IMR-90 (cell line): Measurements from ENCODE around the gene RBM44. TPM values are rescaled to one million over a fixed set of nuclear protein-coding genes. Genes with fewer than 3 reads are reported as not detected.
A peak's percentile ranks its signal among the peaks of the same experiment; 100 is the strongest.

Experiments used
- ATAC-seq: fragments of 200-7000 bp; cut with Tn5 transposase; 2 replicates; pipeline ENCODE4 v1.9.1; 2020; ENCODE audit warnings: low read depth, mild to moderate bottlenecking, moderate library complexity
- BruUV-seq: library from RNA; stranded (reverse); fragments of 400-500 nt; replicated peaks from 2 replicates; lab custom pipeline; 2021; lab: Mats Ljungman, UMichigan
- CTCF ChIA-PET: fragments of 300-600 bp; formaldehyde crosslinking; extraction: SDS; loops from one replicate; lab custom pipeline; 2021; ENCODE audit warnings: antibody characterized with exemption; lab: Yijun Ruan, JAX
- POLR2A ChIA-PET: fragments of 300-600 bp; sonication (Branson Sonifier 250); formaldehyde crosslinking; loops from one replicate; lab custom pipeline; 2022; ENCODE audit warnings: antibody characterized with exemption; ENCODE audit not compliant: unreplicated experiment; lab: Charles Lee
- DNase-seq: peaks from one replicate; pipeline ENCODE4 v3.0.0; 2013
- H2AFZ ChIP-seq: replicated peaks from 2 replicates; pipeline ENCODE3; 2013; ENCODE audit warnings: low read length, mild to moderate bottlenecking; ENCODE audit not compliant: poor library complexity
- H2AK5ac ChIP-seq: 2 replicates; pipeline ENCODE4 v1.6.1; 2013; ENCODE audit warnings: low read depth, low read length, inconsistent platforms
- H2AK9ac ChIP-seq: replicated peaks from 2 replicates; pipeline ENCODE3; 2013; ENCODE audit warnings: mild to moderate bottlenecking, low read depth, low read length, moderate library complexity; ENCODE audit not compliant: poor library complexity
- H2BK120ac ChIP-seq: 2 replicates; pipeline ENCODE4 v1.6.1; 2013; ENCODE audit warnings: low read depth, low read length, inconsistent platforms
- H2BK15ac ChIP-seq: 3 replicates; pipeline ENCODE4 v1.6.1; 2013; ENCODE audit warnings: low read depth, low read length, inconsistent platforms
- H2BK20ac ChIP-seq: 2 replicates; pipeline ENCODE4 v1.6.1; 2013; ENCODE audit warnings: low read depth, mild to moderate bottlenecking, inconsistent platforms, low read length, moderate library complexity
- H2BK5ac ChIP-seq: 2 replicates; pipeline ENCODE4 v1.6.1; 2013; ENCODE audit warnings: mild to moderate bottlenecking, low read depth, low read length, inconsistent platforms; ENCODE audit not compliant: poor library complexity, severe bottlenecking
- H3K14ac ChIP-seq: replicated peaks from 2 replicates; pipeline ENCODE4 v1.6.1; 2013; ENCODE audit warnings: low read depth, low read length, inconsistent platforms
- H3K18ac ChIP-seq: 2 replicates; pipeline ENCODE4 v1.6.1; 2013; ENCODE audit warnings: low read depth, low read length, control low read depth
- H3K23ac ChIP-seq: 2 replicates; pipeline ENCODE4 v1.6.1; 2013; ENCODE audit warnings: low read depth, low read length, inconsistent platforms
- H3K27ac ChIP-seq: 2 replicates; pipeline ENCODE4 v1.5.1; 2013; ENCODE audit warnings: mild to moderate bottlenecking, control low read depth, low read length; ENCODE audit not compliant: insufficient read depth
- H3K27me3 ChIP-seq: 2 replicates; pipeline ENCODE4 v1.6.1; 2013; ENCODE audit warnings: low read length; ENCODE audit not compliant: control insufficient read depth, insufficient read depth
- H3K36me3 ChIP-seq: 2 replicates; pipeline ENCODE4 v1.6.1; 2013; ENCODE audit warnings: low read length, mixed read lengths; ENCODE audit not compliant: control insufficient read depth, insufficient read depth
- H3K4ac ChIP-seq: 2 replicates; pipeline ENCODE4 v1.6.1; 2013; ENCODE audit warnings: low read depth, low read length, inconsistent platforms
- H3K4me1 ChIP-seq: 2 replicates; pipeline ENCODE4 v1.6.1; 2013; ENCODE audit warnings: low read length, mixed read lengths; ENCODE audit not compliant: control insufficient read depth, insufficient read depth
- H3K4me2 ChIP-seq: 2 replicates; pipeline ENCODE4 v1.6.1; 2013; ENCODE audit warnings: low read depth, mild to moderate bottlenecking, control low read depth, low read length, moderate library complexity
- H3K4me3 ChIP-seq: 2 replicates; pipeline ENCODE4 v1.5.1; 2013; ENCODE audit warnings: low read depth, mild to moderate bottlenecking, control low read depth, low read length, moderate library complexity; ENCODE audit not compliant: insufficient read depth
- H3K56ac ChIP-seq: 2 replicates; pipeline ENCODE4 v1.6.1; 2013; ENCODE audit warnings: low read length, inconsistent platforms; ENCODE audit not compliant: insufficient read depth; ENCODE audit errors: extremely low read depth
- H3K79me1 ChIP-seq, 2 experiments: 2 replicates each; pipeline ENCODE4 v1.6.1; 2013; ENCODE audit warnings: low read length in 2 of 2, inconsistent platforms in 1 of 2, low read depth in 1 of 2
- H3K9ac ChIP-seq: 2 replicates; pipeline ENCODE4 v1.6.1; 2013; ENCODE audit warnings: low read depth, low read length, control low read depth
- H3K9me1 ChIP-seq: 2 replicates; pipeline ENCODE4 v1.6.1; 2013; ENCODE audit warnings: low read length, inconsistent platforms; ENCODE audit not compliant: insufficient read depth
- H3K9me3 ChIP-seq: 2 replicates; pipeline ENCODE4 v1.6.1; 2013; ENCODE audit warnings: low read length; ENCODE audit not compliant: control insufficient read depth, insufficient read depth
- H4K20me1 ChIP-seq: 2 replicates; pipeline ENCODE4 v1.6.1; 2013; ENCODE audit warnings: low read length, inconsistent platforms; ENCODE audit not compliant: insufficient read depth
- H4K5ac ChIP-seq: 2 replicates; pipeline ENCODE4 v1.6.1; 2013; ENCODE audit warnings: mild to moderate bottlenecking, low read depth, low read length, control low read depth
- H4K8ac ChIP-seq, 2 experiments: 2 replicates each; pipeline ENCODE4 v1.6.1; 2013; ENCODE audit warnings: low read depth in 2 of 2, low read length in 2 of 2, control low read depth in 1 of 2, inconsistent platforms in 1 of 2
- H4K91ac ChIP-seq: 2 replicates; pipeline ENCODE4 v1.6.1; 2013; ENCODE audit warnings: low read depth, low read length, inconsistent platforms; ENCODE audit not compliant: insufficient read depth
- CEBPB ChIP-seq: IDR thresholded peaks from 2 replicates; pipeline ENCODE4 v1.6.1; 2012; ENCODE audit warnings: low read depth, low read length, improper control_type of control experiment
- FOS ChIP-seq: fragments of 150-350 bp; IDR thresholded peaks from 2 replicates; pipeline ENCODE4 v1.6.1; 2016; ENCODE audit warnings: low read depth, low read length
- POLR2A ChIP-seq: IDR thresholded peaks from 2 replicates; pipeline ENCODE4 v1.6.1; 2012; ENCODE audit warnings: mild to moderate bottlenecking, low read depth, low read length
- RAD21 ChIP-seq: IDR thresholded peaks from 2 replicates; pipeline ENCODE4 v1.6.1; 2012; ENCODE audit warnings: low read length, improper control_type of control experiment
- RCOR1 ChIP-seq: IDR thresholded peaks from 2 replicates; pipeline ENCODE4 v1.6.1; 2012; ENCODE audit warnings: mild to moderate bottlenecking, low read length, improper control_type of control experiment; ENCODE audit not compliant: insufficient replicate concordance
- WGBS, 2 experiments: methylation state at CpG; one replicate each; pipeline versions ENCODE4 v1.1.5 to v1.1.7; 2013; ENCODE audit warnings: missing lambda C conversion rate in 2 of 2; ENCODE audit not compliant: insufficient read length in 1 of 2; ENCODE audit errors: extremely low coverage in 2 of 2; 5-methylcytosine and 5-hydroxymethylcytosine counted together
- dilution Hi-C: fragments of 300-500 bp; cut with HindIII; formaldehyde crosslinking; loops from one replicate; pipeline ENCODE4 v1.14.3; 2018; ENCODE audit warnings: low sequenced_read_pairs; ENCODE audit not compliant: unreplicated experiment
- in situ Hi-C: fragments of 300-500 bp; cut with MboI; formaldehyde crosslinking; loops from 3 replicates; pipeline ENCODE4 v1.14.3; 2019; ENCODE audit warnings: low sequenced_read_pairs, inconsistent platforms, mixed read lengths
- intact Hi-C: fragments of 100-400 bp; cut with micrococcal nuclease; formaldehyde crosslinking; loops from 2 replicates; pipeline ENCODE4 v1.10.0; 2022
- polyA plus RNA-seq, 3 experiments: library from polyadenylated mRNA; depleted of rRNA; stranded (reverse); fragments of >200 nt; gene quantifications; 2 replicates each; pipeline ENCODE4 v1.2.3, GENCODE V29; 2012; ENCODE audit warnings: low replicate concordance in 1 of 3
- total RNA-seq: library from RNA; depleted of rRNA; stranded (reverse); fragments of >200 nt; gene quantifications from 2 replicates; pipeline ENCODE4 v1.2.3, GENCODE V29; 2012

RBM44 gene
- total and polyA plus RNA-seq, 2 of the 4 experiments (the other 2 are of a cell fraction): 0.14 to 0.18 TPM

GRCh38 chr2:237866101-237866621 lies 67.6 kb downstream of the RBM44 start:
- peak overlapping the region; percentile 98 for H3K4ac ChIP-seq
- POLR2A ChIA-PET: no interaction called here
- H3K9ac ChIP-seq: peak overlapping the region; percentile 20; the same call in 1 of the 2 replicates

More at GRCh38 chr2:237866101-237866621, 67.6 kb downstream of the RBM44 start:
- Histone ChIP-seq H3K23ac (peak overlapping the region; percentile 86; the same call in 1 of the 2 replicates), H3K9me3 (no peaks in the 10 kb centered on the region), H3K9me1 (peaks cover 23% of the 10 kb centered on the region), H4K8ac (peak overlapping the region; percentile 74 to 93), H3K4me1 (peaks cover 23% of the 10 kb centered on the region), H3K4me3 (no peak overlapping the region), H2AK9ac (peak overlapping the region; percentile 29), H2BK120ac (peak overlapping the region; percentile 92), H3K56ac (peak overlapping the region; percentile 60; the same call in 1 of the 2 replicates), H2BK15ac (peak overlapping the region; percentile 94; the same call in 2 of the 3 replicates), H4K20me1 (no peaks in the 10 kb centered on the region), H3K79me1 (peaks cover 0 to 27% of the 10 kb centered on the region in 2 experiments; a peak in 2 of 4 replicates), H3K36me3 (no peaks in the 10 kb centered on the region), H3K4me2 (peak overlapping the region; percentile 55), H2AFZ (peak overlapping the region; percentile 73), H3K18ac (peak overlapping the region; percentile 73), H3K27ac (peak overlapping the region; percentile 85), H2AK5ac (peak overlapping the region; percentile 78), H2BK5ac (peak overlapping the region; percentile 95), H2BK20ac (peak overlapping the region; percentile 97), H4K91ac (peak overlapping the region; percentile 95), H3K14ac (peak overlapping the region; percentile 94), H3K27me3 (no peaks in the 10 kb centered on the region), H4K5ac (peak overlapping the region; percentile 85)
- BruUV-seq: no TSS peak
- in situ Hi-C loops (no loop called here), intact Hi-C loops (no loop called here), dilution Hi-C loops (no loop called here)
- ATAC-seq (peak; percentile 84), DNase-seq (peak; percentile 78)
- peak; percentile 69 for TF ChIP-seq FOS
- no peak for TF ChIP-seq RAD21
- no peak for TF ChIP-seq RCOR1
- no peak for TF ChIP-seq POLR2A
- TF ChIP-seq CEBPB: 0 out of 2 replicates have a peak, but pooled peaks have one; percentile 17
- CTCF ChIA-PET: no interaction called here
- WGBS, 2 experiments: no CpG with 5 or more reads among the region's 13 CpGs
